NCI-H1694 (cell line): ENCODE results near the gene SCART1.
"Not testable (repeated sequence)": the region's sequence is repeated elsewhere in the genome, so short reads cannot be mapped to it uniquely, and the experiment has no call there.

Source experiments
- DNase-seq: peaks from one replicate; lab custom pipeline; 2025; lab: John Stamatoyannopoulos, UW

SCART1 gene

GRCh38 chr10:133453516-133454203, at the start of gene SCART1:
SCART1 (plus strand) TSS chr10:133453945; CDS start chr10:133453998, 53 bp downstream.
- no peak for DNase-seq

GRCh38 chr10:133405272-133405671, 48.5 kb upstream of the SCART1 start:
- DNase-seq = no peak

DNA sequence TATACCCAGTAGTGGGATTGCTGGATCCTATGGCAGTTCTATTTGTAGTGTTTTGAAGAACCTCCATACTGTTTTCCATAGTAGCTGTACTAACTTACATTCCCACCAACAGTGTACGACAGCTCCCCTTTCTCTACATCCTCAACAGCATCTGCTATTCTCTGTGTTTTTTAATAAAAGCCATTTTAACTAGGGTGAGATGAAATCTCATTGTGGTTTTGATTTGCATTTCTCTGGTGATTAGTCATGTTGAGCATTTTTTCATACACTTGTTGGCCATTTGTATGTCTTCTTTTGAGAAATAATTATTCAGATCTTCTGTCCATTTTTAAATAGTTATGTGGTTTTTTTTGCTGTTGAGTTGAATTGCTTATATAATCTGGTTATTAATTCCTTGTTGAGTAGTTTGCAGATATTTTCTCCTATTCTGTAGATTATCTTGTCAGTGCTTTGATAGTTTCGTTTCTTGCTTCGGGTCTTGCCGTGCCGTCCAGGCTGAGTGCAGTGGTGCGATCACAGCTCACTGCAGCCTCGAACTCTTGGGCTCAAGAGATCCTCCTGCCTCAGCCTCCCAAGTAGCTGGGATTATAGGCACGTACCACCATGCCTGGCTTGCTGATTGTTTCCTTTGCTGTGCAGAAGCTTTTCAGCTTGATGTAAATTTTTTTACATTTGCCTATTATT, 47.8 kb upstream of the SCART1 start:
- DNase-seq = no peak

GRCh38 chr10:133411523-133412380, 42.0 kb upstream of the SCART1 start:
- no peak for DNase-seq

GRCh38 chr10:133412381-133412711, 41.4 kb upstream of the SCART1 start:
- no peak for DNase-seq

- not testable (repeated sequence) for DNase-seq
Observed at GRCh38 chr10:133414401-133414800, 39.3 kb upstream of the SCART1 start.

GRCh38 chr10:133415752-133416151, 38.0 kb upstream of the SCART1 start:
- no peak for DNase-seq

DNA sequence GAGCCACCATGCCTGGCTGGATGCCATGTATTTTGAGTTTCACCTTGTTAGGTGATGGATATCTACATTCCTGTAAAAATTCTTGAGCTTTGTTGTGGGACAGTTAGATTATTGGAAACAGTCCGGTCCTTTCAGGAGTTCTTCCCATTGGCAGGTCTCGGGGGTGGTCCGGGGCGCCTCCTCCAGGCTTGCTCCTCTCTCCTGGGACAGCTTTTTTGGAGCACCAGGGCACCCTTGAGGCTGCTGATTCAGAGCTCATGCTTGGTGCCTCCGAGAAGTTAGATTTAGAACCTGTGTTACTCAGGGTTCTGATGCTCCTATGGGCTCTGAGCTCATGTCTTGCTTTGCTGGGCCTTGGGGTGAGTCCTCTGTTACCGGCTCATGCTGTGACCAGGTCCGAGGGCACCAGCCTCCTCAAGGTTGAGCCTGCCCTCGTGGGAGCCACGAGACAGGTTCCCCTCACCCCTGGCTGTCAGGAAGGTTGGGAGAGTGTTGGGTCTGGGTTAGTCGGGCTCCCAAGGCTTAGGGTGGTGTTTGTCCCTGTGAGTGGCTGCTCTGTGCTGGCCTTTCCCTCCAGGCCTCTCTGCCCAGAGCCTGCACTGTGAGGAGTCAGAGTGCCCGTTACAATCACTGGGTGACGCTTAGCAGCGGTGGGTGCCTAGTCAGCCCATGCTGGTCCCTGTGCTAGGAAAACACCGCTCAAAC, 35.3 kb upstream of the SCART1 start:
- DNase-seq = no peak

GRCh38 chr10:133419211-133419950, 34.4 kb upstream of the SCART1 start:
- no peak for DNase-seq

DNA sequence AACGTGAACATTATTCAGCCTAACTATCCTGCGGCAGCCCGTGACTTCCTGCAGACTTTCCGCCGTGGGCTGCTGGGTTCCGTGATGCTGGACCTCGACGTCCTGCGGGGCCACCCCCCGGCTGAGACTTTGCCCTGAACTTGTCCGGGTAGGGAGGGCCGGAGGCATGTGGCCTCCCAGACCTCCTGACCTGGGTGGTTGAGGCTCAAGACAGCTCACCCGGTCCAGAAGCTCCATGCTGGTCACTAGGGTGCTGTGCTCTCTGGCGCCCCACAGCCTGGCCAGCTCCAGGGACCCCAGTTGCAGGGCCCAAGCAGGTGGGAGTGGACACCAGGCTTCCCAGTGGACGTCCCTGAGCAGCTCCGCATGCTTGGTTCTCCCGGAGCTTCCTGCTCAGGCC, 33.7 kb upstream of the SCART1 start:
- DNase-seq = no peak

DNA sequence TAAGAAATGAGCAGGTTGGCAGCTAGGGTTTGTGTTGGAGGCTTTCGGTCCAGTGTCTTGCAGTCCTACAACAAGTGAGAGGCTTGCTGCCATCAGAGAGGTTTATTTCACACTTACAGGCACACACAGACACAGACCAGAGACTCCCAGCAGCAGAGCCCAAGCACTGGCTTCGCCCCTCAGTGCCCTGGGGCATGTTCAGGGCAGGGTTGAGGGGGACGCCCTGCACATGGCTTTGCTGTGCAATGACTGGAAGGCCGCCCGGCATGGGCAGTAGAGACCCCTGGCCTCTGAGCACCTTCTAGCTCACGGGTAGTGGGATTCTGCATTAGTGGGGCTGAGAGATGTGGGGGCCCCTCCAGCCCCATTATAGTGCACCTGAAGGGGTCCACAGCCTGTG, 33.2 kb upstream of the SCART1 start:
- DNase-seq = no peak

- no peak for DNase-seq
Observed at GRCh38 chr10:133421336-133422222, 32.2 kb upstream of the SCART1 start.

DNA sequence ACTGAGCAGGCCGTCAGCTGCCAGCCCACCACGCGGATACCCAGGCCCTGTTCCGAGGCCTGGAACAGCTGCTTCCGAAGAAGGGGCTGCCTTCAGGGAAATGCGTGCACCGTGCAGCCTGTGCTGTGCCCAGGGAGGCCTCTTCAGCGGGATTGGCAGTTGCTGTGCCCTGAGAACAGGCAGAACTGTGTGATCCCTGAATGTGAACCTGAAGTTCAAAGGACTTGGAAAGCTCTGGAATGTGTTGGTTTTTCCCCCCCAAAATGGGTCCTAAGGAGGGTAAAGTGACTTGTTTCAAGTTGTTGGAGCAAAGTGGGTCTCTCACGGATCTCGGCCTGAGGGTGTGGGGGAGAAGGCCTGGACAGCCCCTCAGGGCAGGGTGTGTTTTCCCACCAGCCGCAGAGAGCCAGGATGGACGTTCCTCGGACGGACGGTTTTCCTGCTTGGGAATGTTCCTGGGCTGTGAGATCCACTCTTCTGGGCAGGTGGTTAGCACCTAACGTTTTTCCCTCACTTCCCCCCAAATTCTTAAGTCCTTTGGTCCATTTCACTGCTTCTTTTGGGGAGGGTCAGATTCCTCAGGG, 31.4 kb upstream of the SCART1 start:
- DNase-seq = no peak

GRCh38 chr10:133422807-133423771, 30.7 kb upstream of the SCART1 start:
- DNase-seq = no peak

GRCh38 chr10:133424102-133424501, 29.6 kb upstream of the SCART1 start:
- DNase-seq = not testable (repeated sequence)

DNA sequence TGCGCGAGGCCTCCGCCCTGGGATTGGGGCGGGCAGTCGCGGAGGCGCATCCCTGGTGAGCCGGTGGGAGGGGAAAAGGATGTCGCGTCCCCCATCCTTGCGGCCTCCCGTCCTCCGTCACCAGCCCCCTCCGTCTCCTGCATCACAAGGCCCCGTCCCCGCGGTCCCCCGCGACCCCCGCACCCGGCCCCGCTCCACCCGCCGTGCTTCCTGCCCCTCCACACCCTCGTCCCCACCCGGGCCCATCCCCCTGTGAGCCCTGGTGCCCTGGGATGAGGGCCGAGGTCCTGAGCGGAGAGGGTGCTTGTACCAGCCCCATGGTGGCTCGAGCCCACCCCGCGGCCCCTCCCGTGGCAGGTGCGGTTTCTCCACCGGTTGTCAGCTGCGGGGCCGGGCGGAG, 29.1 kb upstream of the SCART1 start, which contains the start of gene SPRN:
TSS of gene SPRN (minus strand) at position 25 of the 400 bp plus-strand sequence. CDS start 944 bp downstream, outside the sequence.
- DNase-seq = not testable (repeated sequence)

DNA sequence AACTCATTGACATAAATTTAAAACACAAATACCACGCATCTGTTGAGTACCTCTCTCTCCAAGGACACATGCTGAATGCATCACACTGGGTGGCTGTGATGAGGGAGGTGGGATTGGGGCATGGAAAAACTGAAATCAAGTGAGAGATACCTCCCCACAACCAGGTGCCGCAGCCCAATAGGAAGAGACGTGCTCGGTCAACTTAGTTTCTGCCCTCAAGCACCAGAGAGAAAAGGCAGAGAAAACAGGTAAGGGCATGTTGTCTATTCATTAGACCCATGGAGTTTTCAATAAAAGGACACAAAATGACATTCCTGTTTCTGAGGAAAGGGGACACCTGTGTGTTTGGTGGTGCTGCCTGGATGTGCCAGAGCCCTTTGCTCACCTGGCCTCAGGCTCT, 24.2 kb upstream of the SCART1 start:
- not testable (repeated sequence) for DNase-seq

- not testable (repeated sequence) for DNase-seq
Observed at GRCh38 chr10:133431888-133432613, 21.7 kb upstream of the SCART1 start.
